Activated naive CD4-positive, alpha-beta T cell (primary cell): ENCODE results near the gene KISS1R.

Source experiments
- DNase-seq, 4 experiments: peaks; one replicate each; lab custom pipeline; 2025; lab: John Stamatoyannopoulos, UW

Gene KISS1R

DNA sequence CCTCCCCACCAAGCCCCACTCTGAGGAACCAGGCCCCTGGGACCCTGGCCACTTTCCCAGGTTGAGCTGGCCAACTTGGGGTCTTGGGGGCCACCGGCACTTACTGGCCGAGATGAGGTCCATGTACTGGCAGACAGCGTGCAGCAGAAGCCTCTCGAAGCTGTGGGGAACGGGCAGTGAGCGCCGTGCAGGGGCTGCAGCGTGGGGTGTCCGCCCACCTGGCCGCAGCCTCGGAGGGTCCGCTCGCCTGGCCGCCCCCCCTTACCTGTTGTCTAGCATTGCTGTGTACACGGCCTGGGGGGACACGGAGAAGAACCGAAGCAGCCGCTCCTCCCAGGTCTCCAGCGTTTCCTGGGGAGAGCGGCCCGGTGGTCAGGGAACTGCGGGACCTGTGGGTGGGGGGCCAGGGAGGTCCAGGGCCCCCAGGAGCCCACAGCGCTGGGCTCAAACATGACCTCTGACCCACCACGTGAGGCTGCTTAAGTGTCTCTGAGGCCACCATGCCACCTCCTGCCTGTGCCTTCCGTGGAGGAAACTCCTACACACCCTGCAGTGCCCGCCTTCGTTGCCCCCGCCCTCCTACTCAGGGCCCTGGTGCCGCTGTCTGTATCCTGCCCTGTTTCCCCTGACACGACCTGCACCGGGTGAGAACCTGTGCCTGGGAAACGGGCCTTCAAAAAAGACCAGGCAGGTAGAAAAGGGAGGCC lies 17.6 kb upstream of the KISS1R start:
- DNase-seq, result no peak

DNA sequence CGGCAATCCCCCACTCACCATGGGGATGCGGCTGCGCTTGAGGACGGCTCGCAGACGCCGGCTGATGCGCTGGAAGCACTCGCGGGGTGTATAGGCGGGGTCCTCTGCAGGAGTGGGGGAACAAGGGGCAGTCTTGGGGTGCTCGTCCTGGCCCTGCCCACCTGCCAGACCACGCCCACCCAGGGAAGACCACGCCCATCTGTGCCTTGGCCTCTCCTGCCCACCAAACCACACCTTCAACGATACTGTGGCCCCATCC lies 17.2 kb upstream of the KISS1R start:
- DNase-seq, result no peak

- DNase-seq, result peak in 1 of 4 experiments; percentile 37
These were observed 16.6 kb upstream of the KISS1R start for GRCh38 chr19:900302-901111.

- no peak for DNase-seq
These were observed 15.7 kb upstream of the KISS1R start for GRCh38 chr19:901216-902092.

- DNase-seq, result no peak
These were observed 15.1 kb upstream of the KISS1R start for GRCh38 chr19:902093-902370.

DNA sequence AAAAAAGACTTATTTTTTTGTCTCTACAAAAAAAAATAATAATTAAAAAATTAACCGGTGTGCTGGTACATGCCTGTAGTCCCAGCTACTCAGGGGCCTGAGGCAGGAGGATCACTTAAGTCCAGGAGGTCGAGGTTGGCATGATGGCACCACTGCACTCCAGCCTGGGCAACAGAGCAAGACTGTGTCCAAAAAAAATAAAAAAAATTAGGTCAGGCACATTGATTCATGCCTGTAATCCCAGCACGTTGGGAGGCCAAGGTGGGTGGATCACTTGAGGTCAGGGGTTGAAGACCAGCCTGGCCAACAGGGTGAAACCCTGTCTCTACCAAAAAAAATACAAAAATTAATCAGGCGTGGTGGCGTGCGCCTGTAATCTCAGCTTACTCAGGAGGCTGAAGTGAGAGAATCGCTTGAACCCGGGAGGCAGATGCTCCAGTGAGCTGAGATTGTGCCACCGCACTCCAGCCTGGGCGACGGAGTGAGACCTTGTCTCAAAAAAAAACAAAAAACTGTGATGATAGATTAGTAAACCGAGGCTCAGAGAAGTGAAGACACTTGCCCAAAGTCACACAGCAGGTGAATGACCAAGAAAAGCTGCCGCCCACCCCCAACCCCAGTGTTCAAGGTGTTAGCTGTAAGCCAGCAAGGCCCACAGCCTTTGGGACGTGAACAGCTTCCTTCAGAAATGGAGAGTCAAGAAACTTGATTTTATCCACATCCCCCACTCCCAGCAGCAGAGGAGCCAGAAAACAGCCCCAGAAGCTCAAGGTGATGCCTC lies 14.5 kb upstream of the KISS1R start:
- DNase-seq, result no peak

DNA sequence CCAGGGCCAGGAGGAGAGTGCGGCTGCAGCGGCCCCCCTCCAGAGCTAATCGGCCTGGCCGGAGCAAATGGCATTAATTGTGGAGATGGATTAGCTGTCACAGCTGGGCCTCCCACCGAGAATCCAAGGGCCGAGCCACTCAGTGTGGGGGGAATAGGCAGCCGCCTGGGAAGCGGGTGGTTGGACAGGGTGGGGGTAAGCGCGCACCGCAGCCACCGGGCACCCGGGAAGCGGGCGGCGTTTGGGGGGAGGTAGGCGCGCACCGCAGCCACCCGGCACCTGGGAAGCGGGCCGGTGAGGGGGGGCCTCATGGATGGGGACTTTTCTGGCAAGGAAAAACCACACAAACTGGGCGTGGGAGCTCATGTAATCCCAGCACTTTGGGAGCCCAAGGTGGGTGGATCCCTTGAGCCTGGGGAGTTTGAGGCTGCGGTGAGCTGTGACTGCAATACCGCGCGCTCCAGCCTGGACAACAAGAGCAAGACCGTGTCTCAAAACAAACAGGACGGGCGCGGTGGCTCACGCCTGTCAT lies 13.8 kb upstream of the KISS1R start:
- no peak for DNase-seq

DNA sequence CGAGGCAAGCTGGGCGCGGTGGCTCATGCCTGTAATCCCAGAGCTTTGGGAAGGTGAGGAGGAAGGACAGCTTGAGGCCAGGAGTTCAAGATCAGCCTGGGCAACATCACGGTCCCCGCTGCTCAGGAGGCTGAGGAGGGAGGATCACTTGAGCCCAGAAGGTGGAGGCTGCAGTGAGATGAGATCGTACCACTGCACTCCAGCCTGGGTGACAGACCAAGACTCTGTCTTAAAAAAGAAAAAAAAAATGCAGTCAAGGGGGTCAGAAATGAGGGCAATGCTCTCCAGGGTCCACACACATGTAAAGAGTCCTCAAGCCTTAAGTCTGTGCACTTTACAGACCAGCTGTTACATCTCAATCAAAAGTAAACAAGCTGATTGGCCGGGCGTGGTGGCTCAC lies 12.6 kb upstream of the KISS1R start:
- DNase-seq, result no peak

DNA sequence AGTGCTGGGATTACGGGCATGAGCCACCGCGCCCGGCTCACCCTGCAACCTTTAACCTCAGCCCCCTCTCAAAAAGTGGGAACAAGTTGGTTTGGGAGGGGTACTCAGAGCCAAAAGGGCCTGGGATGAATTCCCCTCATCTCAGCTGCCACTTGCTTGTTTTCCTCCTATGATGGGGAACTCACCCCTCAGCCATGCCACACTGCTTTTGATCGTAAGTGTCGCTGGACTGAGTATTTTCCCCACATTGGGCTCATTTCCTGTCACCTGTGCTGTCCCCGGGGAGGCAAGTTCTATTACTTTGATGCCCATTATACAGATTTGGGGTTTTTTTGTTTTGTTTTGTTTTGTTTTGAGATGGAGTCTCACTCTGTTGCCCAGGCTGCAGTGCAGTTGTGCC lies 10.7 kb upstream of the KISS1R start:
- DNase-seq, result no peak

GRCh38 chr19:907183-907853 lies 9.8 kb upstream of the KISS1R start:
- DNase-seq, result peak in 1 of 4 experiments; percentile 19

GRCh38 chr19:911197-912033 lies 5.7 kb upstream of the KISS1R start:
- no peak for DNase-seq

GRCh38 chr19:912181-913079 lies 4.7 kb upstream of the KISS1R start:
- peak in 2 of 4 experiments; percentile 48 to 56 for DNase-seq

DNA sequence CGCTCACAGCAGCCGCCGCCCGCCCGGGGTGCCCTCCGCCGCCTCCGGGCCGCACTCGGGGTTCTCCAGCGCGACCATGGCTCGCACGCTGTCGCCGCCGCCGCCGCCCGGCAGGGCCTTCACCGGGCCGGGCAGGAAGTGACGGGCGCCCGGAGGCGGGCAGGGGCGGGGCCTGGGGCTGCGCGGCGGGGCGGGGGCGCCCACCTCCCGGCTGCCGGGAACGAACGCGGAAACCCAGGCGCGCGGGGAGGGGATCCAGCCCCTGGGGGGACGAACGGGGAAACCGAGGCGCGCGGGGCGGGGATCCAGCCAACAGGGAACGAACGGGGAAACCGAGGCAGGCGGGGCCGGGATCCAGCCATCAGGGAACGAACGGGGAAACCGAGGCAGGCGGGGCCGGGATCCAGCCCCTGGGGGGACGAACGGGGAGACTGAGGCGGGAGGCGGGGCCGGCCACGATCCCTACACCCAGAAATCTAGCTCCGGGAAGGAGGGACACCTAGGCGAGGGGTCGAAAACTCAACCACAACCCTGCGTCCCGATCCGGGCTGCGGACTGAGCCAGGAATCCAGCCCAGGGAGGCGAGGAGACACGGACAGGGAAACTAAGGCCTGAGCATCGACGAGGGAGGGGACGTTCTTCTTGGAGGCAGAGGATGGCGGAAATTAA lies 3.9 kb upstream of the KISS1R start, which contains the start of gene R3HDM4:
TSS of gene R3HDM4 (minus strand) at position 140 of the 669 bp plus-strand sequence. CDS start at position 78, 62 bp downstream.
- DNase-seq, result peak; percentile 49 to 89 (median 70)

DNA sequence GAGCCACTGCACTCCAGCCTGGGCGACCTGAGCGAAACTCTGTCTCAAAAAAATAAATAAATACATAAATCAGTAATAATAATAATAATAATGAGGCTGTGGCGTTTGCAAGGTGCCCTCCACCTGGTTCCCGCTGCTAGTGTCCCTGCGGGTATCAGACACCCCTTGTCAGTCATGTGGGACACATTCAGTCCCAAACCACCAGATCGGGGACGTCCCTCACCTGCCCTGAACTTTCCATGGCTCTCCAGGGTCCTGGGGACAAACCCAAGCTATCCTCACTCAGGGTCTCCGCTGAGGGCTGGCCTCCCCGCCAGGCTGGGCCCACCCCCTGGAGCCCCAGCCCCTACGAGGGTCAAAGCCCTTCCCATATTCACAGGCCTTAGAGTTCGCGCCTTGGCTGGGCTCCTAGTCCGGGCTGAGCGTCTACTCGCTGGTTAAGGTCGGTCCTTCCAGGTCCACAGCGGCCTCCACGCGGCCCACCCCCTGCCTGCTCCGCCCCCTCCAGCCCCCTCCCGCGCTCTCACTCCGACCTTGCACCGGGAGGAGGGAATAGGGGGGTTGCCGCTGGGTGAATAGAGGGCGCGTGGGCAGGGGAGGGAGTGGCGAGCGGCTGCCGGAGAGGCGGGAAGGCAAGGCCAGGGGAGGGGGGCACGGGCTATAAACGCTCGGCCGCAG lies 349 bp upstream of the KISS1R start:
- DNase-seq, result no peak

DNA sequence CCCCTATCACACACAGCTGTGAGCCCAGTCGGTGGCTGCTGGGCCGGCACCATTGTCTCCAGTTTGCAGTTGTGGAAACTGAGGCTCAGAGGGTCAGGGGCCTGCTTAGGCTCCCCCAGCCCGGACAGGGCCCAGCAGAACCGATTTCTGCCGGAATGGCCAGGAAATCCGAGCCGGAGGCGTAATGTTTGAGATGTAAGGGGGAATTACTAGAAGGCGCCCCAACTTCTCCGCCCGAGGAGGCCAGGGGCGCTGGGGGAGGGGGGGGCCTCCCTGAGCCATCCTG lies 962 bp downstream of the KISS1R start:
- no peak for DNase-seq

GRCh38 chr19:918481-919198 lies 1.5 kb downstream of the KISS1R start:
- DNase-seq, result peak in 1 of 4 experiments; percentile 19

DNA sequence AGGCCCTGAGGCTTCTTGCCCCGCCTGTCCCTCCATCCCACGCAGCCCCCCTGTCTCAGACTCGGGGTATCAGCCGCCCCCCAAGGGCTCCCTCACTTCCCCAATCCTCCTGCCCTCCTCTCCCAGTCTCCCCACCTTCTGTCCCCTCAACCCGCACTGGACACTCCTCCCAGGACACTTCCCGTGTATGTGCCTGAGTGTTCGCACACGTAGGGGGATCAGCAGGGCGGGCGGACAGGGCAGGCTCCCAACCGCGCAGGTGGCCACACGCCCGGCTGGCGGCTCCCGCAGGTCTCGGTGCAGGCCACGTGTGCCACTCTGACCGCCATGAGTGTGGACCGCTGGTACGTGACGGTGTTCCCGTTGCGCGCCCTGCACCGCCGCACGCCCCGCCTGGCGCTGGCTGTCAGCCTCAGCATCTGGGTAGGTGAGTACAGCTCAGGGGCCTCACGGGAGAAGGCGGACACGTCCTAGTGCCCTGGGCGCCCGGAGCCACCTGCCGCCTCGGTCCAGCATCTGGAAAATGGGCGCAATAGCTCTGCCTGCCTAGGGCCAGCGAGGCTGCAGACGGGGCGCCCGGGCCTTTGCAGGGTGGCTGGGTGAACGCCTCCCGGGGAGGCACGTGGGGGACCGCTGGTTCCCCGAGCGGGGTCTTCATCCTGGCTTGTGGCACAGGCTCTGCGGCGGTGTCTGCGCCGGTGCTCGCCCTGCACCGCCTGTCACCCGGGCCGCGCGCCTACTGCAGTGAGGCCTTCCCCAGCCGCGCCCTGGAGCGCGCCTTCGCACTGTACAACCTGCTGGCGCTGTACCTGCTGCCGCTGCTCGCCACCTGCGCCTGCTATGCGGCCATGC lies 2.3 kb downstream of the KISS1R start:
- peak in 1 of 4 experiments; percentile 58 for DNase-seq
